Fibroblast of lung (primary cell): ENCODE results near the gene PALM2AKAP2.

ENCODE experiments used
- EZH2 ChIP-seq: IDR thresholded peaks from 2 replicates; pipeline ENCODE4 v1.5.1; 2012; ENCODE audit warnings: low read length, control low read depth, mild to moderate bottlenecking; ENCODE audit errors: missing control alignments
- TF ChIP-seq, protein P1 (sequence below), 2 donors: IDR thresholded peaks in 1 of 2; conservative IDR thresholded peaks in 1 of 2; 1 replicate in 1 of 2; 2 replicates in 1 of 2; pipeline ENCODE4 v1.5.1; 2011 to 2012; ENCODE audit warnings: low read length in 2 of 2, control low read depth in 1 of 2, inconsistent platforms in 1 of 2, low read depth in 1 of 2, mild to moderate bottlenecking in 1 of 2

DNA sequence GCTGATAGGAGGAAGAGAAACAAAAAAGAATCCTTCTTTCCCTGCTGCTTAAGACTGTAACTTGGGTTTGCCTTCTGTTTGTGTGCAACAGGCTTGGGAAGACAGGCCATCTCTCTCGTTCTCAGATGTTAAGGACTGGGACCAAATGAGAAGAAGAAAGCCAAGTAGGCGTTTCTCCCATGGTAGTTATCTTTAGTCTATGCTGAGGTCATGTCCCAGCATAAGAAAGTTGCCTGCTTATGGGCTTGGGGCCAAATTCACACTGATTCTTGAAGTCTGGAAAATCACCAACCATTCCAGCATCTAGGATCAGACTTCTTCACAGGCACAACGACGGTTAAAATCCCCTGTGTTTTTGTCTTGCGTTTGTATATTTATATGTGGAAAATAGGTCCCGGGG, 44.2 kb upstream of the PALM2AKAP2 start:
- TF ChIP-seq, protein P1, sequence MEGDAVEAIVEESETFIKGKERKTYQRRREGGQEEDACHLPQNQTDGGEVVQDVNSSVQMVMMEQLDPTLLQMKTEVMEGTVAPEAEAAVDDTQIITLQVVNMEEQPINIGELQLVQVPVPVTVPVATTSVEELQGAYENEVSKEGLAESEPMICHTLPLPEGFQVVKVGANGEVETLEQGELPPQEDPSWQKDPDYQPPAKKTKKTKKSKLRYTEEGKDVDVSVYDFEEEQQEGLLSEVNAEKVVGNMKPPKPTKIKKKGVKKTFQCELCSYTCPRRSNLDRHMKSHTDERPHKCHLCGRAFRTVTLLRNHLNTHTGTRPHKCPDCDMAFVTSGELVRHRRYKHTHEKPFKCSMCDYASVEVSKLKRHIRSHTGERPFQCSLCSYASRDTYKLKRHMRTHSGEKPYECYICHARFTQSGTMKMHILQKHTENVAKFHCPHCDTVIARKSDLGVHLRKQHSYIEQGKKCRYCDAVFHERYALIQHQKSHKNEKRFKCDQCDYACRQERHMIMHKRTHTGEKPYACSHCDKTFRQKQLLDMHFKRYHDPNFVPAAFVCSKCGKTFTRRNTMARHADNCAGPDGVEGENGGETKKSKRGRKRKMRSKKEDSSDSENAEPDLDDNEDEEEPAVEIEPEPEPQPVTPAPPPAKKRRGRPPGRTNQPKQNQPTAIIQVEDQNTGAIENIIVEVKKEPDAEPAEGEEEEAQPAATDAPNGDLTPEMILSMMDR (conservative IDR thresholded peaks at IDR 0.05 in 1 of 2, IDR thresholded peaks at IDR 0.05 in 1 of 2; ENCODE audit: low read depth in 1 of 2, low read length in 2 of 2) = no peak
- TF ChIP-seq EZH2 = no peak
